Measurements from ENCODE around the gene PCLO.
"Not testable (repeated sequence)": the region's sequence is repeated elsewhere in the genome, so short reads cannot be mapped to it uniquely, and the experiment has no call there.

The PCLO gene

GRCh38 chr7:82975811-82976468, 186.7 kb downstream of the PCLO start:
- in situ Hi-C loops (cut with HindIII; ENCODE audit: low sequenced_read_pairs), result no loop called here

GRCh38 chr7:82972135-82972534, 190.5 kb downstream of the PCLO start:
- in situ Hi-C loops (cut with HindIII; ENCODE audit: low sequenced_read_pairs), result no loop called here

- in situ Hi-C loops (cut with HindIII; ENCODE audit: low sequenced_read_pairs), result no loop called here
Observed at GRCh38 chr7:82965088-82966036, 197.3 kb downstream of the PCLO start.

GRCh38 chr7:82964150-82964882, 198.4 kb downstream of the PCLO start:
- in situ Hi-C loops (cut with HindIII; ENCODE audit: low sequenced_read_pairs), result no loop called here

- in situ Hi-C loops (cut with HindIII; ENCODE audit: low sequenced_read_pairs), result no loop called here
Observed at GRCh38 chr7:82961240-82961639, 201.4 kb downstream of the PCLO start.

GRCh38 chr7:82959528-82959927, 203.2 kb downstream of the PCLO start:
- in situ Hi-C loops (cut with HindIII; ENCODE audit: low sequenced_read_pairs), result no loop called here

GRCh38 chr7:82957521-82957920, 205.2 kb downstream of the PCLO start:
- in situ Hi-C loops (cut with HindIII; ENCODE audit: low sequenced_read_pairs), result no loop called here

- in situ Hi-C loops (cut with HindIII; ENCODE audit: low sequenced_read_pairs), result no loop called here
Observed at GRCh38 chr7:82953324-82954027, 209.2 kb downstream of the PCLO start.

- in situ Hi-C loops (cut with HindIII; ENCODE audit: low sequenced_read_pairs), result no loop called here
Observed at GRCh38 chr7:82950436-82950835, 212.2 kb downstream of the PCLO start.

- in situ Hi-C loops (cut with HindIII; ENCODE audit: low sequenced_read_pairs), result no loop called here
Observed at GRCh38 chr7:82945480-82945879, 217.2 kb downstream of the PCLO start.

- in situ Hi-C loops (cut with HindIII; ENCODE audit: low sequenced_read_pairs), result no loop called here
Observed at GRCh38 chr7:82945056-82945455, 217.6 kb downstream of the PCLO start.

GRCh38 chr7:82932516-82932915, 230.2 kb downstream of the PCLO start:
- in situ Hi-C loops (cut with HindIII; ENCODE audit: low sequenced_read_pairs), result no loop called here

- in situ Hi-C loops (cut with HindIII; ENCODE audit: low sequenced_read_pairs), result no loop called here
Observed at GRCh38 chr7:82926477-82926876, 236.2 kb downstream of the PCLO start.

GRCh38 chr7:82925331-82925730, 237.4 kb downstream of the PCLO start:
- in situ Hi-C loops (cut with HindIII; ENCODE audit: low sequenced_read_pairs), result no loop called here

GRCh38 chr7:82906502-82906901, 256.2 kb downstream of the PCLO start:
- in situ Hi-C loops (cut with HindIII; ENCODE audit: low sequenced_read_pairs), result no loop called here

GRCh38 chr7:82904871-82905270, 257.8 kb downstream of the PCLO start:
- in situ Hi-C loops (cut with HindIII; ENCODE audit: low sequenced_read_pairs), result no loop called here

GRCh38 chr7:82901098-82901497, 261.6 kb downstream of the PCLO start:
- in situ Hi-C loops (cut with HindIII; ENCODE audit: low sequenced_read_pairs), result not testable (repeated sequence)

GRCh38 chr7:82897500-82897899, 265.2 kb downstream of the PCLO start:
- in situ Hi-C loops (cut with HindIII; ENCODE audit: low sequenced_read_pairs), result no loop called here

- in situ Hi-C loops (cut with HindIII; ENCODE audit: low sequenced_read_pairs), result not testable (repeated sequence)
Observed at GRCh38 chr7:82894341-82894740, 268.3 kb downstream of the PCLO start.

- in situ Hi-C loops (cut with HindIII; ENCODE audit: low sequenced_read_pairs), result no loop called here
Observed at GRCh38 chr7:82886324-82886723, 276.4 kb downstream of the PCLO start.

GRCh38 chr7:82865856-82866255, 296.8 kb downstream of the PCLO start:
- in situ Hi-C loops (cut with HindIII; ENCODE audit: low sequenced_read_pairs), result no loop called here
